ENCODE measurements around the gene KCND3. TPM values are rescaled to one million over a fixed set of nuclear protein-coding genes. Genes with fewer than 3 reads are reported as not detected.

KCND3 gene
- total and polyA plus RNA-seq, 2 donors (not counting 3 experiments of a cell fraction or from before 2014, with no cell fraction given) = 0.03 TPM; not detected in 1

DNA sequence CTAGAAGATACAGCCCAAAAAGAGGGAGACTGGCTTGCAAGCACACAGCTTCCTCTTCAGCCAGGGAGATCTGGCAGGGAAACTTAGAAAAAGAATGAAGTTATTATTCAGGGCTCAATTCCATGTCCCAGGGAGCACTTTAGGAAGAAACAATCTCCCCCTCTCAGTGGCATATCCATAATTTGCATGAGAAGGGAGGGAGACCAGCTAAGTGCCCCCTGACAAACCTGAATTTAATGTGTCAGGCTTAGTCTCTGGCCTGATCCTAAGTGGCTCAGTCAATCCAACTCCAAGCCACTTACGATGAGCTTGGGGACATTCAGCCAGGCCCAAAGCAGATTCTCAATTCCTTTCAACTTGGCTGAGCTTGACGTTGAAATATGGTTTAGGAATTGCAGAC lies 17.7 kb upstream of the KCND3 start:
- ChIA-PET POLR2A (no interaction called here), CTCF (interaction anchor here (1.3 kb wide), 1 partner anchor 13 kb away, joined by 3 read pairs; no protein-coding TSS in a partner anchor)
- TF ChIP-seq MYC (IDR thresholded peaks at IDR 0.05; ENCODE audit: low read depth, low read length) = no peak
- TF ChIP-seq EZH2 (IDR thresholded peaks at IDR 0.05; ENCODE audit: borderline replicate concordance, low read depth, low read length, severe bottlenecking) = no peak
- TF ChIP-seq POLR2AphosphoS5 (IDR thresholded peaks at IDR 0.05; ENCODE audit: insufficient read depth, low read depth, low read length) = no peak
- TF ChIP-seq FOS (IDR thresholded peaks at IDR 0.05; ENCODE audit: borderline replicate concordance, insufficient read depth, low read length) = no peak
- TF ChIP-seq POLR2A (IDR thresholded peaks at IDR 0.05; ENCODE audit: low read depth, low read length) = no peak
- TF ChIP-seq, protein P1, sequence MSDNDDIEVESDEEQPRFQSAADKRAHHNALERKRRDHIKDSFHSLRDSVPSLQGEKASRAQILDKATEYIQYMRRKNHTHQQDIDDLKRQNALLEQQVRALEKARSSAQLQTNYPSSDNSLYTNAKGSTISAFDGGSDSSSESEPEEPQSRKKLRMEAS (IDR thresholded peaks at IDR 0.05; ENCODE audit: insufficient read depth, insufficient read length) = no peak
- BruUV-seq (replicated peaks) = no TSS peak
- Histone ChIP-seq H3K27ac (ENCODE audit: insufficient read depth, low read depth, low read length) (no peak overlapping the region), H3K36me3 (ENCODE audit: control insufficient read depth in 2 of 2, extremely low read depth in 1 of 2, insufficient read depth in 2 of 2, low read length in 2 of 2) (no peaks in the 10 kb centered on the region), H4K20me1 (replicated peaks; ENCODE audit: control insufficient read depth, extremely low read depth, insufficient read depth, low read length) (no peaks in the 10 kb centered on the region), H3K9me1 (replicated peaks; ENCODE audit: control insufficient read depth, extremely low read depth, insufficient read depth, low read length) (no peaks in the 10 kb centered on the region), H3K9ac (replicated peaks; ENCODE audit: extremely low read depth, insufficient read depth, low read length) (no peak overlapping the region), H3K27me3 (ENCODE audit: control insufficient read depth in 2 of 2, insufficient read depth in 2 of 2, low read length in 2 of 2) (no peaks in the 10 kb centered on the region), H2AFZ (ENCODE audit: low read depth, low read length) (no peak overlapping the region), H3K4me3 (replicated peaks in 1 of 3; ENCODE audit: insufficient read depth in 1 of 3, low read depth in 1 of 3, low read length in 3 of 3) (no peak overlapping the region), H3K79me2 (ENCODE audit: control insufficient read depth, insufficient read depth, low read length) (no peaks in the 10 kb centered on the region), H3K4me1 (ENCODE audit: control insufficient read depth, extremely low read depth, insufficient read depth, low read length) (no peaks in the 10 kb centered on the region), H3K9me3 (replicated peaks; ENCODE audit: control insufficient read depth, insufficient read depth, low read length) (no peaks in the 10 kb centered on the region), H3K4me2 (ENCODE audit: insufficient read depth, low read length) (no peak overlapping the region)
- DNase-seq (ENCODE audit: low read depth, low spot score) (no peak), FAIRE-seq (no peak)
- intact Hi-C loops (cut with micrococcal nuclease) (no loop called here), dilution Hi-C loops (cut with MboI; ENCODE audit: extremely low pct_ligation_motif_present, low sequenced_read_pairs) (no loop called here)

DNA sequence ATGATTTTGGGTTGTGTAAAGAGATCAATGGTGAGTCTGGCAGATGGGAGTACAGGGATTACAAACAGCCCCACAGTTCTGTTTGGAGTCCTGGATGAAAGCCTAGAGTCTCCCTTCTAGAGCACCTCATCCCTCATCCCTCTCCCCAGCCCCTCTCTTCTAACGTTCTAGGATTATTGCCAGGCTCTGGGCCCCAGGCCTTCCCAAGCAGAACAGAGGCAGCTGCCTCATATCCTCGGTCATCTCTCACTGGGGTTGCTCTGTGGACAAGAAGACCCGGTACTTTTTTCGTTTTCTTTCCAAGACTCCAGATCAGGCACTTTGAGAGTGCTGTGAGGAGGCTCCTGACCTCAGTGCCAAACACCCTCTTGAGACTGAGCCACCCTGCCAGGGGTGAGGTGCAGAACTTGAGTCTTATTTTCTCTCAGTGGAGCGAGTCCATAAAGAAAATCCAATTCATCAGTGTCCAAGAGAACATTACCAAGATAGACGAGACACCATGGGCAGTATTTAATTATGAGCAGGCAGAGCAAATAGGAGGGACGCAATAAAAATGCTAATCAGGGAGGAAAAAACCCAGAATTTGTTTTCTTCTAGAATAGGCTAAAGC lies 17.1 kb upstream of the KCND3 start:
- H4K20me1 ChIP-seq (replicated peaks; ENCODE audit: control insufficient read depth, extremely low read depth, insufficient read depth, low read length) = no peaks in the 10 kb centered on the region
- H3K27ac ChIP-seq (ENCODE audit: insufficient read depth, low read depth, low read length) = no peak overlapping the region
- no peaks in the 10 kb centered on the region for H3K36me3 ChIP-seq (ENCODE audit: control insufficient read depth in 2 of 2, extremely low read depth in 1 of 2, insufficient read depth in 2 of 2, low read length in 2 of 2)
- dilution Hi-C loops (cut with MboI; ENCODE audit: extremely low pct_ligation_motif_present, low sequenced_read_pairs) = no loop called here
- no peak overlapping the region for H2AFZ ChIP-seq (ENCODE audit: low read depth, low read length)
- ChIA-PET CTCF (interaction anchor here (1.3 kb wide), 1 partner anchor 13 kb away, joined by 3 read pairs; no protein-coding TSS in a partner anchor), POLR2A (no interaction called here)
- no peak overlapping the region for H3K4me2 ChIP-seq (ENCODE audit: insufficient read depth, low read length)
- no peaks in the 10 kb centered on the region for H3K4me1 ChIP-seq (ENCODE audit: control insufficient read depth, extremely low read depth, insufficient read depth, low read length)
- H3K4me3 ChIP-seq (replicated peaks in 1 of 3; ENCODE audit: insufficient read depth in 1 of 3, low read depth in 1 of 3, low read length in 3 of 3) = no peak overlapping the region
- TF ChIP-seq, protein P2, sequence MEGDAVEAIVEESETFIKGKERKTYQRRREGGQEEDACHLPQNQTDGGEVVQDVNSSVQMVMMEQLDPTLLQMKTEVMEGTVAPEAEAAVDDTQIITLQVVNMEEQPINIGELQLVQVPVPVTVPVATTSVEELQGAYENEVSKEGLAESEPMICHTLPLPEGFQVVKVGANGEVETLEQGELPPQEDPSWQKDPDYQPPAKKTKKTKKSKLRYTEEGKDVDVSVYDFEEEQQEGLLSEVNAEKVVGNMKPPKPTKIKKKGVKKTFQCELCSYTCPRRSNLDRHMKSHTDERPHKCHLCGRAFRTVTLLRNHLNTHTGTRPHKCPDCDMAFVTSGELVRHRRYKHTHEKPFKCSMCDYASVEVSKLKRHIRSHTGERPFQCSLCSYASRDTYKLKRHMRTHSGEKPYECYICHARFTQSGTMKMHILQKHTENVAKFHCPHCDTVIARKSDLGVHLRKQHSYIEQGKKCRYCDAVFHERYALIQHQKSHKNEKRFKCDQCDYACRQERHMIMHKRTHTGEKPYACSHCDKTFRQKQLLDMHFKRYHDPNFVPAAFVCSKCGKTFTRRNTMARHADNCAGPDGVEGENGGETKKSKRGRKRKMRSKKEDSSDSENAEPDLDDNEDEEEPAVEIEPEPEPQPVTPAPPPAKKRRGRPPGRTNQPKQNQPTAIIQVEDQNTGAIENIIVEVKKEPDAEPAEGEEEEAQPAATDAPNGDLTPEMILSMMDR (IDR thresholded peaks at IDR 0.05; ENCODE audit: extremely low read depth in 1 of 2, insufficient read depth in 1 of 2, low read depth in 1 of 2, low read length in 2 of 2) = no peak
- no peak for DNase-seq (ENCODE audit: low read depth, low spot score)
- no peaks in the 10 kb centered on the region for H3K9me1 ChIP-seq (replicated peaks; ENCODE audit: control insufficient read depth, extremely low read depth, insufficient read depth, low read length)
- no TSS peak for BruUV-seq (replicated peaks)
- intact Hi-C loops (cut with micrococcal nuclease) = no loop called here
- H3K9me3 ChIP-seq (replicated peaks; ENCODE audit: control insufficient read depth, insufficient read depth, low read length) = no peaks in the 10 kb centered on the region
- no peak for FAIRE-seq
- H3K27me3 ChIP-seq (ENCODE audit: control insufficient read depth in 2 of 2, insufficient read depth in 2 of 2, low read length in 2 of 2) = no peaks in the 10 kb centered on the region
- H3K79me2 ChIP-seq (ENCODE audit: control insufficient read depth, insufficient read depth, low read length) = no peaks in the 10 kb centered on the region
- H3K9ac ChIP-seq (replicated peaks; ENCODE audit: extremely low read depth, insufficient read depth, low read length) = no peak overlapping the region

Data from endothelial cell of umbilical vein (primary cell).